COLO829 (cell line): ENCODE data around the gene SLC18A2.

Source experiments
- DNase-seq: peaks from one replicate; pipeline ENCODE4 v3.0.0; 2012; ENCODE audit warnings: low spot score

The SLC18A2 gene

DNA sequence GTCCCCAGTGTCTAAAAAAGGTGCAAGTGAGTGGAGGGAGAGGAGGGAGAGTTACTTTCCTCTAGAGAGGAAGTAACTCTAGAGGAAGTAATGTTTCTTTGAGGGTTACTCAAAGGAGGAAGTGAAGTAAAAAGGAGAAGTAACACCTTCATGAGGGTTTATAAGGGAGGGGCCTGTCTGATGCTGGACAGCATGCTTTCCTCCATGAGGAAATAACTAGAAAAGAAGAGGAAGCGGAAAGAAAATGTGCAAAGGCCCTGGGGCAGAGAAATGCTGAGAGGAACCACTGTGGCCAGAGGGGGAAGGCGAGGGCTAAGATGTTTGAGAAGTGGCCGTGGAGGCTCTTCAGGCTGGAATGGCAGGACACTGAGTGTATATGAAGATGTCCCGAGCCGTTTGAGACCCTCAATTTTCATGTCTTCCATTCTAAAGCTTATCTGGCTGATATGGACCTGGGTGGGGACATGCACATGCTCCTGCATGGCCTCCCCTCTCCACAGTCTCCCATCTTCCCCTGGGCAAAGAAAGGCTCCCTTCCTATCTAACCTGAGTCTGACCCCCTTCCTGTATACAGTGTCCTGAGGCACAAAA lies 3.4 kb upstream of the SLC18A2 start:
- DNase-seq = no peak

DNA sequence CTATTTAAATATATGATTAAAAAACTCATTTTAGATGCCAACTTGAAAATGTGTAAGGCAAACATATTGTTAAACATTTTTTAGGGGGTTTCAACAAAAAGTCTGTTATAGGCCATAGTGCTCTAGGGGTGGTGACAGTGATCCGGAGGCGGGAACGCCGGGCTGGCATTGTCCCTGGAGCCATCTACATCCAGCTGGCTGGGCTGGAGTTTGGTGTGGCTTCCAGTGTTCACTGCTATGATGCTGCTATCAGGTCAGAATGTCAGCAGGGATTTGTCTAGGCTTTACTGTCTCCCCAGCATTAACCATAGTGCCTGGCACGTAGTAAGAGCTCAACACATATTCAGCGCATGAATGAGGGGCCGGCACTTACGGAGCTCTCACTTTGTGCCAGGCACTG lies 1.9 kb upstream of the SLC18A2 start:
- no peak for DNase-seq

DNA sequence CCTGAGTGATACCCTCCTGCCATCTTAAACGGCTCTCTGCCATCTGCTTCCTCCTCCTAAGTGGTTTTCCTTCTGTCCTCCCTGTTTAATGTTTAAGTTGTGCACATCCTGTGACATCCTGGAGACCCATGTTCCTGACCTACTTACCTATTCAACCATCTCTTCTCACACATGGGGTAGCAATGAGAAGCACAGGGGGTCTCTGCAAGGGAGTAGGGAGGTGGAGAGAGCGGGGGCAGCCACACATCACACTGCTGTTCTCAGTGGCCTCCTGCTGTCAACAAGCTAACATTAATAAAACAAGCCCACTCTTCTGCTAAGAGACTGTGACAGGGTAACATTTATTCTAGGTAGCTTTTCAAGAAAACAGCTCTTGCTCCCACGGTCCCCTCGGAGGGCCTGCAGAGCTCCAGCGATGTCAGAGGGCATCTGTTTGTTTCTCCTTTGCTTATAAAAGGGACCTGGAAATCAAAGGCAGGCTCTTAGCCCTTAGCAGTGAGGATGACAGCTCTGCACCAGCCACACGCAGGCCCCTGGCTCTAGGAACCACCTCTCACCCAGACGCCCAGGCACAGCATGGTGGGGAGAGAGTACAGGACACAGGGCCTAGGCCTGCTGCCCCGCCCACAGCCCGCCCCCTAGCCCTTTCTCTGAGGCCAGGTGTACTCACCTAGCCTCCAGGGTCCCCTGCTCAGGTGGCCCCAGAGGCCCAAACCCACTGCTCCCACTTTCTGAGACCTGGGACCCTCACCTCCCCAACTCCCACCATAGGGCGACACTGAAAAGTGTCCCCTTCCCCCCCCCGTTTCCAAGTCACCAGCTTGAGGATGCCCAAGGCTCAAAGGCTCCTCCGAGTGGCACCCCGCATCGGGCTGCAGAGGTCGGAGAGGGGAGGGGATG lies 943 bp upstream of the SLC18A2 start:
- no peak for DNase-seq

DNA sequence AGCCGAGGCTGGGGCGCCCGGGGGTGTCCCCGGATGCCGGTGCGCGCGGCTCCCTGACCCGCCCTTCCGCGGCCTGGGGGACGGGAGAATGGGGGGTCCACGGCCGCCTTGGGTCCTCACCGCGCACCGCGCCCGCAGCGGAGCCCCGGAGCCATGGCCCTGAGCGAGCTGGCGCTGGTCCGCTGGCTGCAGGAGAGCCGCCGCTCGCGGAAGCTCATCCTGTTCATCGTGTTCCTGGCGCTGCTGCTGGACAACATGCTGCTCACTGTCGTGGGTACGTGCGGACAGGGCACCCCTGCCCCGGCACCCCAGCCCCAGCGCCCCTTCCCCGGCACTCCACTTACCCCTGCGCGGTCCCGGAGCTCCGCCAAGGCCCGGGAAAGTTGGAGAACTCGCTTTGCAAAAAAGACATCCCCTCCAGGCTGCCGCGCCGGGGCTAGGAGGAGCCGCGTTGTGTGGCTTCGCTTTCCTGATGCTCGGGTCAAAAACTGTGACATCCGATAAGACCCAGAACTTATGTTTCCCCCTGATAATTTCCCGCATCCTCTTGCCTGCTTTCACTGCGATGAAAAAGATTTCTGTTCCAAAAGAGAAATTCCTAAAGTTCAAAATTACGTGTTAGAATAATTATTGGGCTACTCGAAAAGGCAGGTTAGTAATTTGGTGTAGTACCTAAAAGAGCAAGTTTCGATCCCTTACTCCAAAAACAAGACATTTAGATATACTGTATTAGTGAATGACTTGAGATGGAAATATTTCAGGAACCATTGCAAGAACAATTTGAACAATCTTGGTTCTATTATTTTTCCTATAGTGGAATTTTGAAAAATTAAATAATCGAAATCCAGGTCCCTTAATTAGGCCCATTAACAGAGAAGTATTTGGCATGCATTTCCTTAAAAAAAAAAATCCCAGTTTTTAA lies 888 bp downstream of the SLC18A2 start:
- DNase-seq = no peak

DNA sequence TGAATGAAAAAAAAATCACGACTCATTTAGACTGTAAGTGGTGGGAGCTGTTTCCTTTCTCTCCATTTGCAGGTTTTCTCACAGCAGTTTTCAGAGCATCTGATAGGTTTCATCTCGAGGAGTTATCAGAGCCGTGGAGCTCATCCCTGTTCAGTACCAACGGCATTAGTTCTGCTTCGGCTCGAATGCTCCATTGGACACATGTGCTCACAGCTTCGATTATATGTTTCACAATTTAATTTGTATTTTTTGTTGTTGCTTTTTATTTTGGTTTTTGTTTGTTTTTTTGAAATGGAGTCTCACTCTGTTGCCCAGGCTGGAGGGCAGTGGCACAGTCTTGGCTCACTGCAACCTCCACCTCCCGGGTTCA lies 1.5 kb downstream of the SLC18A2 start:
- no peak for DNase-seq

DNA sequence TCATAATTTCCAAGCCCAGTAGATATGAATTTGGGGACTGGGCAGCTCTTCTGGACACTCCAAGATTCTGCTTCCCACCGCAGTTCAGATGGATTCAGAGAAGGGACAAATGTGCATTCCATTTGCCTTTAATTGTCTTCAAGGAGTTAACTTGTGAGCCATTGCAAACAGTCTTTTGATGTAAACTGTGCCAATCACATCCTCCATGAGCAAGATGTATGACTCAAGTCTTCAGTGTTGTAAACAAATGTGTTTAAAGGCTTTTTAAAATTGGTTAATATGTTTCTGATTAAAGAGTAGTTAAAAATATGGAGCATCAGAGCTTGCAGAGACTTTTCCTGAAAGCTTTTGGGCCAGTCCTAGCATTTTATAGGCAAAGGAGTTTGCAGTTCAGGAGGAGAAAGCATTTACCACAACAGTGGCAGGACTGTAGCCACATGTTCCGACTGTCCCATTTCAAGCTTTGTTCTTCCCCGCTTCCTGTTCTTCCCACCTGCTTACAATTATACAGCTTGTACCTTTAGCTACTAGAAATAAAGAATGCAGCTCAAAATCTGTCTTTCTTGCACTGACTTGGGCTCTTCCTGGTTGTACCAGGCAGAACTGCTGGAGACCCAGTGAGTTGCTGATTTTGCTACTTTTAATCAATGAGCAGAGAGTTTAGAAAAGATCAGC lies 6.2 kb downstream of the SLC18A2 start:
- no peak for DNase-seq

DNA sequence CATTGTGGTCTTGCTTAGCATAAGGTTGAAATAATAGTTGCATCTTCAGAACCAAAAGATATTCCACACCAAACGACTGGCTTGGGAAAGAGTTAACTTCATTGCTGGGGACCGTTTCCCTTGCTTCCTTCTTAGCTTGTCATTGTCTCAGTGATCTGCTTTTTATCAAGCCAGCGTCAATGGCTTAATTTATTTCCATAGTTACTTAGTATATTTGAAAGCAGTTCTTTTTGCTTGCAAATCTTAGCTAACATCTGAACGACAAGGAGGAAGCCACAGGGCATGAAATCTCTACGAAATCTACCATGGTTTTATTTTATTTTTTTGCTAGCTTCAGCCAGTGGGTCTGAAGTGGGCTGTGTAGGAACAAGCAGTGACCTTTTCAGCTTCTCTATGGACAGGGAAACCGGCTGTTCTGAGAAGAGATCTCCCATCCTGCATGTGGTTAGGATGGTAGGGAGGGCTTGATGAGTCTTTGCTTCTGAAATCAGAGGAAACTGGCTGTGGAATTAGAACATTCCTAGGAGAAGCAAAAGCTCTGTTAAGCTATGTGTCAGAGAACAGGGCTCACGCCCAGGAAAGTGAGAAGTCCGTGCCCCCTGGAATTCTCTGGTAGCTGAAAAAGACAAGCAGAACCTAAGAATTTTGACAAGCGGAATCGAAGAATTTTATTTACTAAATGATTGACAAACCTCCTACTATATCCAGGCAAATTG lies 8.0 kb downstream of the SLC18A2 start:
- DNase-seq = no peak

DNA sequence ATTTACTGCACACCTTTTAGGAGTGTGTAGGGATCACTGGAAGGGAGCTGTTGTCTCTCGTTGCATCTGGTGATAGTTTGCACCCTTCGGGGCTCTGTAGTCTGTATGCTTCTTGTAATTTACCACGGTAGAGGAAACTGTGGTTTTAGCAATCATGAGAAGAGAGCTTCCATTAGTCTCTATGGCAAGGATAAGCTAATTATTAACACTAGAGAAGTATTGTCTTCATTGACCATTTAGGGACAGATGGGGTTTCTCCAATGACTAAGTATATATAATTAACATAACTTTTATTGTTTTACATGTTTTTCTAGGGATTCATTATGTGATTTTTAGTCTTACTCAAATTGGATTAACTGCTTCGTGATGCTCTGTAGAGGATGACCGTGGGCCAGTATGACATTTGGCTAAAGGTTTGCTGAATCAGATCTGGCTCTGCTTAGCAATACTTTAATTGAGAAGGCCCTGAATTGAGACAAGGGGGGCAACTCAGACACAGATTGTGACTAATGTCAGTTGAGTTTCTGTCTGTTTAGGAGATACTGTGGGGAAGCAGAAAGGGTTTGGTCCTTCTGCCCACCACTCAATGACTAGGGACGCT lies 8.7 kb downstream of the SLC18A2 start:
- no peak for DNase-seq

DNA sequence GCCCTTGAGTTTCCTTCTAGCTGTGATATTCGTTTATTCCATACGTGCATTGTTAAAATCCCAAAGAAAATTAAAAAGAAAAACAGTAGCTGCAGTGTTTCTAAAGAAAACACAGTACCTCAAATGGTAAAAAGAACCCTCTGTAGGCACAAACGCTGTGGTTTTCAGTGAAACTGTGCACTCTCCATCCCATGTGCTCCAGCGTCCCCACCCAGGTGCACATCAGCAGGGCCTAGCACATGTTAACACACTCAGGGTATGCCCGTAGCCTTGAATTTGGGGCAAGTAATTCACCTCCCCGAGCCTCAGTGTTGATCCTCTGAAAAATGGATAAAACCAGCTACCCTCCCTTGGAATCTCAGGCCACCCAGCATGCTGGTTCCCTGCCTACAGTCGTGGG lies 9.5 kb downstream of the SLC18A2 start:
- no peak for DNase-seq

DNA sequence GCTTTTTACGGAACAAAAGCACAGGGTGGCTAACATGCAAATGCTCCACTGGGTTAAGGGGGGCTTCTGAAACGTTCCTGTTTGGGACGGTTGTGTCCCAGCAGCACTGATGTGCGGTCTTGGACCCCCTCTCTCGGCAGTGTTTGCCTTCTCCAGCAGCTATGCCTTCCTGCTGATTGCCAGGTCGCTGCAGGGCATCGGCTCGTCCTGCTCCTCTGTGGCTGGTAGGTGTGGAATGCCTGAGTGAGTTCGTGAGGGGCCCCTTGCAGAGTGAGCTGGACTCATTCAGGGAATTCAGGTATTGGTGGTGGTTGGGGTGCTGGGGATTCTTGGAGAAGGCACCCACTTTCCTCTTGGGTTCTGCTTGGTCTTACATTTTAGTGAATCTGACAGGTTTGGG lies 13.0 kb downstream of the SLC18A2 start:
- DNase-seq = no peak

DNA sequence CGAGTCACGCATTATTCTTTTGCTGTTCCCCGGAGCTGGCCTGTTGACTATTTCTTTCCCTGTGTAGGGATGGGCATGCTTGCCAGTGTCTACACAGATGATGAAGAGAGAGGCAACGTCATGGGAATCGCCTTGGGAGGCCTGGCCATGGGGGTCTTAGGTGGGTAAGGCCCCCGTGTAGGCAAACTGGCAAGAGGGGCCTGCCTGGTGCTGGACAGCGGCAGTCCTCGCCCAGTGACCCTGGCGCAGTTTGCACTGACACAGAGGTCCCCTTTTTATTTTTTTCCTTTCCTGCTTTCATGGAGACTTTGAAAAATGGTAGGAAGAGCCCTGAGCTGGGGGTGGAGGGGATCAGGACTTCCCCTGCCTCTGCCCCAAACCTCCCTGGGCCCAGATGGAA lies 13.4 kb downstream of the SLC18A2 start:
- no peak for DNase-seq

DNA sequence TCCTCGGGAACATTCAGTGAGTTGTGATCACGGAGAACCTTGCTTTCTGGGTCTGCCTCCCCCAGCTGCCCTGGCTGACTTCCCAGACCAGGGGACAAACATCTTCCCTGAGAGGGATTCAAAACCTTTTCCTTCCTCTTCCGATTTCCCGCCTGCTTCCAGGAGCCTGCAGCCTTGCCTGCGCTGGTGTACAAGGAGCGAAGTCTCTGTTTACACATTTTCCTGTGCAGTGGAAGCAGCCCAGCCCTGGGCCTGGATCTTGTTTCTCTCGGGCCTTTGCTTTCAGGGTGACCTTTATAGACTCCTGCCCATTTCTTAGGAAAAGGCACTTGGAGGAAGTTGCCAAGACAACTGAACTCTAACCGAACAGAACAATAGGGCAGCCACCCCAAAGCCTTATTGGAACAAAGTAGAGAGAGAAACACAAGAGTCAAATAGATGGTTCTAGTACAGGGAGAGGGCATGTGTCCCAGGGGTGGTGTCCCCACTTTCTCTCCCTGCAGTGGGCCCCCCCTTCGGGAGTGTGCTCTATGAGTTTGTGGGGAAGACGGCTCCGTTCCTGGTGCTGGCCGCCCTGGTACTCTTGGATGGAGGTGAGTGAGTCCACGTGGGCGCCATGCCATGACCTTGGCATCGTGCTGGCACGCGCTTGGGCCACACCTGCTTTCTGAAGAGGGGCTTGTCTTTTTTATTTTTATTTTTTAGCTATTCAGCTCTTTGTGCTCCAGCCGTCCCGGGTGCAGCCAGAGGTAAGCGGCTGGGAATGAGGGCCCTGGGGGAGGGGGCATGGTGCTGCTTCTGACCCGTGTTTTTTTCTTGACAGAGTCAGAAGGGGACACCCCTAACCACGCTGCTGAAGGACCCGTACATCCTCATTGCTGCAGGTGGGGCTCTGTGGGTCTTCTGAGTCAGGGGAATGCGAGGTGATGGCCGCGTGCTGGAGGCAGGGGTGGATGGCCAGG lies 14.1 kb downstream of the SLC18A2 start:
- DNase-seq = no peak

DNA sequence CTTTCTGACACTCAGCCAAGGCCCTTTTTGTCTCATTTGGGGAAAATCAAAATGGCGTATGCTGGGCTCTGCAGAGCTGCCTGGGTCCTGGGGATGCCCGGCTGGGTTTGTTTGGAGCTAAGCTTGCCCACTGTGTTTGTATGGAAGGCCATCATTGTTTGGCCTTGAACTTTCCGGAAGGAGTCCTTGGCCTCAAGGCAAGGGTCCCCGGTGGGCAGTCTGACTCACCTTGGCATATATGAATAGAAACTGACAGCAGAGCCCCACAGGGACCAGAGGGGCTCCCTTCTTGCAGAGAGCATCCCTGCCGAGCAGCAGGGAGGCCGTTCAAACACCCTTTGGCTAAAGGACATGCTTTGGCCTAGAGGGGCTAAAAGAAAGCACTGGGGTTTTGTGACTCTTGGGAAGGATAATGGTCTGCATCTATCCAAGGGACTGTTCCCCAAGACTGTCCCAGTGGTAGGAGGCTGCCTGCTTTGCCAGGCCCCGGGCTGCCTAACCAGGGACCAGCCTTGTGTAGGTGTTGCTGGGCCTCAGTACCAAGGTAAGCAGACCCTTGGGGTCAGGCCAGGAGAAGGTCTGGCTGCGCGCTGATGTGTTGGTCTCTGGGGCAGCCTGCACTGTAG lies 15.0 kb downstream of the SLC18A2 start:
- no peak for DNase-seq

DNA sequence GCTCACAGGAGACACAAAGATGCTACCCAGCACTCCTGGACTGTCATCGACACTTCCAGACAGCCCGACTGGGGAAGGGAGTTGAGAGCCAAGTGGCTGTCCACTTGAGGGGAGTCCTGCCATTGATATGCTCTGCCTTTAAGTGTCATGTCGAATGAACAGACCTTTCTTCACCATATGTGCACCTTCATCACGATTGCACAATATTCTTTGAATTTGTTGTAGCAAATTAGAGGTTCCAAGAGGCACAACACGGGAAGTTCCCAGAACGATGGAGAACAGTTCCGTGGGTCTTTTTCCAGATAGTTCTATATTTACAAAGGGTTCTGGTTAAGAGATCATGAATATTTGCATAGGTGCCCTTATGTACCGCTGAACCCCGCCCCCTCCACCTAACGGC lies 16.0 kb downstream of the SLC18A2 start:
- no peak for DNase-seq

DNA sequence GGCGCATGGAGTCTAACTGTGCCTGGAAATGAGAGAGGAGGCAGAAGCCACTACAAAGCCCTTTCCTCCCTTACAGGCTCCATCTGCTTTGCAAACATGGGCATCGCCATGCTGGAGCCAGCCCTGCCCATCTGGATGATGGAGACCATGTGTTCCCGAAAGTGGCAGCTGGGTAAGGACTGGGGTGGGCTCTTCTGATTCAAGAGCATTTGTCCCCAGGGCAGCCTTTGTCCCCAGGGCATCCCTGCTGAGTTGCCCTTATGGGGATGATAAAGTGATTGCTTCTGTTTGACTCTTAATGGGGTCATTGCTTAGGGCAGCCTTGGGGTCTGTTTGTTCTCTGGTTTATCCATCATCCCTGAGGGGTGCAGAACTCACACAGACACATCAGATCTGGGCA lies 16.8 kb downstream of the SLC18A2 start:
- no peak for DNase-seq

DNA sequence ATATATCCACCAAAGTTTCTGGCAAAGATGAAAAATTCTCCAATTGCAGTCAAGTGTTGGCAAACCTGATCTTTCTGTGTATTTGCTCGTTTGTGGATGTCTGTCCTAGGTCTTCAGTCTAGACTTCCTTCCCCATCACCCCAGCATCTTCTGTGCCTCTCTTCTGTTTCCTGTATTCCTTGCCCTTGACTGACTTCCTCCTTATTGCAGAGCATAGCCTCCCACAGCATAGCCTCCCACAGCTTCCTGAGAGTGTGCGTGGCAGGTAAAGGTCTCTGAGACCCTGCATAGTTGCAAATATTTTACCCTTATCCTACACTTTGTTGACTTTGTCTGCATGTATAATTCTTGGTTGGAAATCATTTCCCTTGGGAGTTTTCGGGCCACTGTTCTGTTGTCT lies 18.4 kb downstream of the SLC18A2 start:
- no peak for DNase-seq

DNA sequence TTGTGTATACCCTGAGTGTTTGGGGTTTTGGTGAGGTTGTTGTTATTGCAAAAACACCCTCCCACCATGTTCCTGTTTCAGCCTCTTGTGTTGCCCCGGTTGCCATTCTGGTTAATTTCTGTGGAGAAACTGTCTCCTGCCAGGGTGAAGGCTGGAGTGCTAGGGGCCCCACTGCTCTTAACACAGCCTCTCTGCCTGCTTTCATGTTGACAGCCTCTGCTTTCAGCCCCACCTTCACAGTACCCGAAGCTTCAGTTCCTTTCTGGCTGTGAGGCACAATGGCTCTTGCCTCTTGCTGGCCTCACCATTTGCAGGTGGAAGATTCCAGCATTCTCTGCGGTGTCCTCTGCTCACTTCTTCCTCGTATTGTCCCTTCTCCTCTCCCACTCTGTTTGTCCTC lies 19.2 kb downstream of the SLC18A2 start:
- no peak for DNase-seq

DNA sequence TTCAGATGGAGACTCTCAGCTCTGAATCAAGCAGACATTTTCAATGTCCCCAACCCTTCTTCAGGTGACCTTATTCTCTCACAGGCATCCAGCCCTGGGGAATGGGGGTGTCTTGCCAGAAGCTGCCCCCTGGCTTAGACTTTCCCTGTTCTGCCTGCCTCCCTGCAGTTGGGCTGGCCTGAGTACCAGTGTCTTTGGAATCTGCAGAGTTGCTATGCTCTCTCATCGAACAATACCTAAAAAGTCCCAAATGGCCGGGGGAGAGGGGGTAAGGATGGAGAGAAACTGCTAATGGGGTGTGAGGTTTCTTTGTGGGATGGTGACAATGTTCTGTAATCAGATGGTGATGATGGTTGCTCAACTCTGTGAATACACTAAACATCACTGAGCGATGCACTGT lies 20.6 kb downstream of the SLC18A2 start:
- DNase-seq = no peak

DNA sequence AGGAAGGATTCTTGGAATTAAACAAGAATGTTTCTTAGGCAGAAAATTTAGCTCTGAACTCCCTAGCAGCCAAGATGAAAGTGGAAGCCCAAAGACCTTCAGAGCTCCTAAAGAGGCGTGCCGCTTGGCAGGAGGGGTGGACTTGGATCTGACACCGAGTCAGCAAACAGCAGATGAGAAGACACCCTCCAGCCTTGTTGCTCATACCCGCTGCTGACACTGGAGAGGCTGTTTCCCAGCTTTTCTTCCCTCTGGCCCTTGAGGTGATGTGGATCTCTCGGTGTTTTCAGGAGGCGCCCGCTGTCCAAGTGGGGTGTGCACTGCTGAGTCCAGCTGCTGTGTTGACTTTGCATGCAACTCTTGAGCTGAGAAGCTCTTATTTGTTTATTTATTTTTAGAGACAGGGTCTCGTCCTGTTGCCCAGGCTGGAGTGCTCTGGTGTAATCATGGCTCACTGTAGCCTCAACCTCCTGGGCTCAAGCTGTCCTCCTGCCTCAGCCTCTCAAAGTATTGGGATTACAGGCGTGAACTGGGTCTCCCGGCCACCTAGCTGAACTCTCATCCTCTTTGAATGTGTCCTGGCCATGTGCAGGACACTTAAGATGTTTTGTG lies 21.5 kb downstream of the SLC18A2 start:
- no peak for DNase-seq
